ENCODE data around the gene PTPN23. TPM values are rescaled to one million over a fixed set of nuclear protein-coding genes. Genes with fewer than 3 reads are reported as not detected.

PTPN23 gene
- total and polyA plus RNA-seq, 10 of the 15 experiments (the other 5 are each of a cell fraction or from before 2014, with no cell fraction given) = 0.44 to 28.6 (median 4.4) TPM

DNA sequence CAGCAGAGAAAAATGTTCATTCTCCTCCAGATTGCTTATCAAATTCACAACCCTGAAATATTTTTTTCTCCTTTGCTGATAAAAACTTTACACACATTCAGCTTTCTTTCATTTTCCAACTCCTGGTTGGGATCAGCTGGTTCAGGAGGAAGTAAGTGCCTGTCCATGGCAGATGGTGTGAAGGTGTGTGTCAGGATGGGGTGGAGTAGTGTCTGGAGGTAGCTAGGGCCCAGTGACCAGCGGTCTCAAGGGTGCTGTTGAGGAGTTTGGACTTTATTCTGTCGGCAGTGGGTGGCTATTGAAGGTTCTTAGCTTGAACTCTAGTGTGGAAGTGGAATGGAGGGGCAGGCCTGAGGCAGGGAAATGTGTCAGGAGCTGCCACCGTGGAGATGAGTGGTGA lies 46.9 kb upstream of the PTPN23 start:
- H4K20me1 ChIP-seq (ENCODE audit: control insufficient read depth, insufficient read depth) = no peaks in the 10 kb centered on the region
- H3K27me3 ChIP-seq (replicated peaks in 1 of 2; ENCODE audit: control insufficient read depth in 2 of 2, insufficient read depth in 2 of 2, low read length in 1 of 2) = no peaks in the 10 kb centered on the region
- intact Hi-C loops (cut with micrococcal nuclease; ENCODE audit: unreplicated experiment) = no loop called here
- no TSS peak for BruUV-seq (replicated peaks)
- DNase-seq (ENCODE audit: low read depth, low spot score) = no peak
- in situ Hi-C loops (cut with MboI) = no loop called here
- ATAC-seq = no peak
- no peak for FAIRE-seq
- H3K79me2 ChIP-seq (ENCODE audit: control insufficient read depth, insufficient read depth, low read length) = no peaks in the 10 kb centered on the region
- H3K4me3 ChIP-seq = no peak overlapping the region
- H3K36me3 ChIP-seq (ENCODE audit: control insufficient read depth in 2 of 2, insufficient read depth in 2 of 2, low read length in 1 of 2) = peaks cover 31 to 34% of the 10 kb centered on the region in 2 experiments
- ChIA-PET POLR2A (no interaction called here), CTCF (no interaction called here), RAD21 (ENCODE audit: unreplicated experiment) (no interaction called here), SMC1A (ENCODE audit: uncharacterized antibody, unreplicated experiment) (interaction anchor here (1.2 kb wide), 1 partner anchor 36 kb away, joined by 5 read pairs; no protein-coding TSS in a partner anchor)
- no peak overlapping the region for H2AFZ ChIP-seq (ENCODE audit: control insufficient read depth, low read depth, low read length)
- H3K4me1 ChIP-seq (ENCODE audit: control insufficient read depth, insufficient read depth, low read length) = no peaks in the 10 kb centered on the region
- H3K9me3 ChIP-seq (replicated peaks; ENCODE audit: control insufficient read depth, insufficient read depth, low read length) = no peaks in the 10 kb centered on the region
- TF ChIP-seq POLR2AphosphoS5 (IDR thresholded peaks at IDR 0.05; ENCODE audit: low read length) (no peak), NFYB (IDR thresholded peaks at IDR 0.05; ENCODE audit: insufficient read depth, low read depth, low read length) (no peak), FOXM1 (IDR thresholded peaks at IDR 0.05; ENCODE audit: low read depth, low read length) (no peak), EGR1 (IDR thresholded peaks at IDR 0.05; ENCODE audit: borderline replicate concordance in 1 of 2, low read depth in 2 of 2, low read length in 2 of 2) (no peak), ATF7 (IDR thresholded peaks at IDR 0.05; ENCODE audit: low read depth) (no peak), CREM (IDR thresholded peaks at IDR 0.05; ENCODE audit: low read depth) (no peak), RBBP5 (conservative IDR thresholded peaks at IDR 0.05) (no peak), CHD2 (IDR thresholded peaks at IDR 0.05; ENCODE audit: borderline replicate concordance, low read depth, low read length) (no peak), POLR2AphosphoS2 (IDR thresholded peaks at IDR 0.05; ENCODE audit: low read depth, low read length) (no peak), SMAD1 (IDR thresholded peaks at IDR 0.05; ENCODE audit: low read depth, partially characterized antibody) (no peak), IKZF2 (IDR thresholded peaks at IDR 0.05) (no peak), ZNF622 (IDR thresholded peaks at IDR 0.05) (no peak)
- TF ChIP-seq, protein P1, sequence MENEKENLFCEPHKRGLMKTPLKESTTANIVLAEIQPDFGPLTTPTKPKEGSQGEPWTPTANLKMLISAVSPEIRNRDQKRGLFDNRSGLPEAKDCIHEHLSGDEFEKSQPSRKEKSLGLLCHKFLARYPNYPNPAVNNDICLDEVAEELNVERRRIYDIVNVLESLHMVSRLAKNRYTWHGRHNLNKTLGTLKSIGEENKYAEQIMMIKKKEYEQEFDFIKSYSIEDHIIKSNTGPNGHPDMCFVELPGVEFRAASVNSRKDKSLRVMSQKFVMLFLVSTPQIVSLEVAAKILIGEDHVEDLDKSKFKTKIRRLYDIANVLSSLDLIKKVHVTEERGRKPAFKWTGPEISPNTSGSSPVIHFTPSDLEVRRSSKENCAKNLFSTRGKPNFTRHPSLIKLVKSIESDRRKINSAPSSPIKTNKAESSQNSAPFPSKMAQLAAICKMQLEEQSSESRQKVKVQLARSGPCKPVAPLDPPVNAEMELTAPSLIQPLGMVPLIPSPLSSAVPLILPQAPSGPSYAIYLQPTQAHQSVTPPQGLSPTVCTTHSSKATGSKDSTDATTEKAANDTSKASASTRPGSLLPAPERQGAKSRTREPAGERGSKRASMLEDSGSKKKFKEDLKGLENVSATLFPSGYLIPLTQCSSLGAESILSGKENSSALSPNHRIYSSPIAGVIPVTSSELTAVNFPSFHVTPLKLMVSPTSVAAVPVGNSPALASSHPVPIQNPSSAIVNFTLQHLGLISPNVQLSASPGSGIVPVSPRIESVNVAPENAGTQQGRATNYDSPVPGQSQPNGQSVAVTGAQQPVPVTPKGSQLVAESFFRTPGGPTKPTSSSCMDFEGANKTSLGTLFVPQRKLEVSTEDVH (IDR thresholded peaks at IDR 0.05; ENCODE audit: low read depth, partially characterized antibody) = no peak
- 97% methylated on average over 3 of the region's 3 CpGs for WGBS (ENCODE audit: insufficient coverage, insufficient replicate concordance, low lambda C conversion rate, missing lambda C conversion rate)
- no peak overlapping the region for H3K4me2 ChIP-seq (ENCODE audit: control insufficient read depth, insufficient read depth)
- no peak overlapping the region for H3K27ac ChIP-seq (ENCODE audit: control insufficient read depth, insufficient read depth)
- no peak overlapping the region for H3K9ac ChIP-seq (ENCODE audit: control insufficient read depth, insufficient read depth, low read length)
